ENCODE results near the gene CLSTN1.

DNA sequence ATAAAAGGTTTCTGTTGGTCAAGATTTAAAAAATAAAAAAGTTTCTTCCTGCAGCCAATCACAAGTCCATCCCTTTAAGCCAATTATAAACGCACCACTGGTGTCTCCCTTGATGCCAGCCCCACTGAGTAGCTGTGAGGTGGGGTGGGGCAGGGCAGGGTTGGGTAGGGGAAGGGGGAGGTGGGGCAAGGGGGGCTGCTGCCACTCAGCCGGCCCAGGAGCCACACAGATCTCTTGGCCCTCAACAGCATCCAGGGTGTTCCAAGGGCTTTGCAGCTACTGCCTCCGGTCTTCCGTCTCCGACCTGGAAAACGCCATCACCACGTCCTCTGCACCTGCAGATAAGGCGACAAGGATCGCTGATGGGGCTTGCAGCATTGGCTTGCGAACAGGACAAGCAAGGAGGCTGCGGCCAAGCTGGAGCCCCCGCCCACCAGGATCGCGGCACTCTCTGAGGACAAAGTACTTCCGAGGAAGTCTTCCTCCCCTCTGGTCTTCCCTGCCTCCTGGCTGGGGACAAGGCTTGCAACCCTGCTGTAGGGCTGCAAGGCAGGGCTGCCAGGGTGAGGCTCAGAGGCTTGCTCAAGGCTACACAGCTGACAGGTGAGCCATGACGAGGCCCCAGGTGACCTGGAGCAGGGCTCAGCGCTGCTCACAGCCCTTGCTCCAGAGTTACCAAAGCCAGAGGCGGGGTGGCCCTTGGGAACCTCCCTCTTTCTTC, 26.8 kb upstream of the CLSTN1 start:
- TF ChIP-seq CTCF (IDR thresholded peaks at IDR 0.05; ENCODE audit: insufficient read depth, low read depth, low read length): no peak
- TF ChIP-seq EZH2 (IDR thresholded peaks at IDR 0.05; ENCODE audit: insufficient read depth, low read length): no peak

All from astrocyte (in vitro differentiated cells and primary cell).